Measurements from ENCODE around the gene DYNC2LI1.

Gene DYNC2LI1

GRCh38 chr2:43736637-43737036, 37.2 kb upstream of the DYNC2LI1 start:
- H3K4me3 ChIP-seq (ENCODE audit: low read depth, low read length): no peak overlapping the region
- no peak for TF ChIP-seq CTCF (IDR thresholded peaks at IDR 0.05; ENCODE audit: low read depth, low read length)

GRCh38 chr2:43737097-43737854, 36.6 kb upstream of the DYNC2LI1 start:
- no peak overlapping the region for H3K4me3 ChIP-seq (ENCODE audit: low read depth, low read length)
- TF ChIP-seq CTCF (IDR thresholded peaks at IDR 0.05; ENCODE audit: low read depth, low read length): no peak

- no peak overlapping the region for H3K4me3 ChIP-seq (ENCODE audit: low read depth, low read length)
- TF ChIP-seq CTCF (IDR thresholded peaks at IDR 0.05; ENCODE audit: low read depth, low read length): no peak
Measured at GRCh38 chr2:43737855-43738254, 36.0 kb upstream of the DYNC2LI1 start.

- TF ChIP-seq CTCF (IDR thresholded peaks at IDR 0.05; ENCODE audit: low read depth, low read length): no peak
Measured at GRCh38 chr2:43738257-43738656, 35.6 kb upstream of the DYNC2LI1 start.

GRCh38 chr2:43743706-43744105, 30.1 kb upstream of the DYNC2LI1 start:
- TF ChIP-seq CTCF (IDR thresholded peaks at IDR 0.05; ENCODE audit: low read depth, low read length): no peak
- no peak overlapping the region for H3K4me3 ChIP-seq (ENCODE audit: low read depth, low read length)

More at GRCh38 chr2:43738257-43738656, 35.6 kb upstream of the DYNC2LI1 start:
- no peak overlapping the region for H3K4me3 ChIP-seq (ENCODE audit: low read depth, low read length)

- TF ChIP-seq CTCF (IDR thresholded peaks at IDR 0.05; ENCODE audit: low read depth, low read length): no peak
- H3K4me3 ChIP-seq (ENCODE audit: low read depth, low read length): no peak overlapping the region
Measured at GRCh38 chr2:43745457-43745856, 28.4 kb upstream of the DYNC2LI1 start.

- H3K4me3 ChIP-seq (ENCODE audit: low read depth, low read length): no peak overlapping the region
- no peak for TF ChIP-seq CTCF (IDR thresholded peaks at IDR 0.05; ENCODE audit: low read depth, low read length)
Measured at GRCh38 chr2:43748333-43748732, 25.5 kb upstream of the DYNC2LI1 start.
